ENCODE measurements around the gene PSTPIP1. TPM values are rescaled to one million over a fixed set of nuclear protein-coding genes. Genes with fewer than 3 reads are reported as not detected.

Gene PSTPIP1
- total and polyA plus RNA-seq, 2 of the 8 experiments (the other 6 are each of a cell fraction or from before 2014, with no cell fraction given), result 1.6 to 1.8 TPM

DNA sequence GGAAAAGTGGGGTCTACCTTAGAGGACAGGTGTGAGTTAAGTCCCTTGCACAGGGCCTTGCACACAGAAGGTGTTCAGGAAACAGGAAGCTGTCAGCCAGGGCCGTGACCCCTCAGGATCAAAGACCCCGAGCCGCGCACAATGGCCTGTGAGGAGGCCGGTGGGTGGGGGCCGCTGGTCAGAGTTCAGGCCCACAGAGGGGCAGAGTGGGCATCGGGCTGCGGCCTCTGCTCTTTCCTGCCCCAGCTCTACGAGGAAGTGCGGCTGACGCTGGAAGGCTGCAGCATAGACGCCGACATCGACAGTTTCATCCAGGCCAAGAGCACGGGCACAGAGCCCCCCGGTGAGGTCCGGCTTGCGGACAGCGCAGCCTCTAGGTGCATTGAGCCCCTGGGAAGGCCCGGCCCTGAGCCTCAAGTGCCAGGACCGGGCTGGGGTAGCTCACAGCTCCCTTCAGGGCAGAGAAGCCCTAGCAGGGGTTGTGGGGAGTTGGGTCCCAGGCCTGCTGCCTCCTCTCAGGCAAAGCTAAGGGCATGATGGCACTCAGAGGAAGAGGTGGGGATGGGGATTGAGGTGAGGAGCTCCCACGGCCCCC, 37.2 kb downstream of the PSTPIP1 start (continued):
- TF ChIP-seq HDAC2 (IDR thresholded peaks at IDR 0.05; ENCODE audit: borderline replicate concordance in 1 of 2, low read depth in 2 of 2, low read length in 2 of 2), result no peak
